ENCODE data around the gene RIOK2.
A peak's percentile ranks its signal among the peaks of the same experiment; 100 is the strongest.

DNA sequence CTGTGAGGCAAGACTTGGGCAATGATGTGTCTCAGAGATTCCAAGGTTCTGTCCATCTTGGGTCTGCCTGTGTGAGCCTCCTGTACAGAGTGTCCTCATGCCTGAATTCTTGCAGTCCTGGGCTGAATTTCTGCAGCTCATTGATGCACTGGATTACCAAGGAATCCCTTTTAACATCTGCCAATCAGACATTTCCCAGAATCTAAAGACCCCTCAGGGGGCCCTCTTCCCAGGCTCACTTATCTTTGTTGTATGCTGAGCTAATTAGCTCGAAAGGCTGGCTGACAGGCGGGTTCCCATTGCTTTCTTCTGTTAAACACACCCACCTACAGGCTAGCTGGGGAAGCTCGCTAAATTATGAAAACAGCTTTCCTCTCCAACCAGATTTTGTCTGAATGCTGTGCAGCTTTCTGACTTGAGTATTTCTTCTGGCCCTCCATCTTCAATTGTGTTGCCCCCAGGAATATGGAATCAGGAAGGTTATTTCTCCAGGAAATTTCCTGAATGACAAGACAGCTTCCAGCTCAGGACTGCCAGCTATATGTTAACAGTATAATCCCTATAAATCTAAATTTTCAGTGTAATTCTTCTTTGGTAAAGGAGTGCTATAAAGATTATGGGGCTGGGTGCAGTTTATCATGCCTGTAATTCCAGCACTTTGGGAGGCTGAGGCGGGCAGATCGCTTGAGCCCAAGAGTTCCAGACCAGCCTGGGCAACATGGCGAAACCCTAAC lies 40.4 kb downstream of the RIOK2 start, which contains the start of gene LIX1:
- no peak for TF ChIP-seq POLR2A (IDR thresholded peaks at IDR 0.05)
- TF ChIP-seq, protein P1, sequence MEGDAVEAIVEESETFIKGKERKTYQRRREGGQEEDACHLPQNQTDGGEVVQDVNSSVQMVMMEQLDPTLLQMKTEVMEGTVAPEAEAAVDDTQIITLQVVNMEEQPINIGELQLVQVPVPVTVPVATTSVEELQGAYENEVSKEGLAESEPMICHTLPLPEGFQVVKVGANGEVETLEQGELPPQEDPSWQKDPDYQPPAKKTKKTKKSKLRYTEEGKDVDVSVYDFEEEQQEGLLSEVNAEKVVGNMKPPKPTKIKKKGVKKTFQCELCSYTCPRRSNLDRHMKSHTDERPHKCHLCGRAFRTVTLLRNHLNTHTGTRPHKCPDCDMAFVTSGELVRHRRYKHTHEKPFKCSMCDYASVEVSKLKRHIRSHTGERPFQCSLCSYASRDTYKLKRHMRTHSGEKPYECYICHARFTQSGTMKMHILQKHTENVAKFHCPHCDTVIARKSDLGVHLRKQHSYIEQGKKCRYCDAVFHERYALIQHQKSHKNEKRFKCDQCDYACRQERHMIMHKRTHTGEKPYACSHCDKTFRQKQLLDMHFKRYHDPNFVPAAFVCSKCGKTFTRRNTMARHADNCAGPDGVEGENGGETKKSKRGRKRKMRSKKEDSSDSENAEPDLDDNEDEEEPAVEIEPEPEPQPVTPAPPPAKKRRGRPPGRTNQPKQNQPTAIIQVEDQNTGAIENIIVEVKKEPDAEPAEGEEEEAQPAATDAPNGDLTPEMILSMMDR (IDR thresholded peaks at IDR 0.05): peak in 5 of 6 experiments; percentile 21 to 52 (median 35)
